Thoracic aorta endothelial cell (primary cell): ENCODE data around the gene DUSP18. TPM values are rescaled to one million over a fixed set of nuclear protein-coding genes. Genes with fewer than 3 reads are reported as not detected.

Experiments used
- total RNA-seq: library from RNA; depleted of rRNA; stranded (reverse); fragments of >200 nt; gene quantifications from 2 replicates; pipeline ENCODE4 v1.2.3, GENCODE V29; 2012

The DUSP18 gene
- 19.0 and 25.7 TPM in 2 replicates for total RNA-seq

GRCh38 chr22:30667494-30668385 is at the start of gene DUSP18:
Gene DUSP18, minus strand, starts transcription at chr22:30667875. Its CDS starts 3,872 bp downstream, at chr22:30664003.

GRCh38 chr22:30694640-30695350 is 27.1 kb upstream of the DUSP18 start, which contains the start of gene OSBP2:
Gene OSBP2, plus strand, starts transcription at chr22:30694874. Its CDS starts 36 bp downstream, at chr22:30694910.

GRCh38 chr22:30635273-30636225 is 32.1 kb downstream of the DUSP18 start, which contains the start of gene SLC35E4:
Gene SLC35E4, plus strand, starts transcription at chr22:30635781. Its CDS starts 670 bp downstream, at chr22:30636451.

Other genes starting within 250 kb of the DUSP18 start
- gene MTFP1, start 242.1 kb downstream of the DUSP18 start, total RNA-seq = 30.1 and 40.9 TPM in 2 replicates
- gene SEC14L3, start 195.9 kb downstream of the DUSP18 start, total RNA-seq = not detected in 2 replicates
- not detected in 2 replicates for gene SEC14L4, start 162.2 kb downstream of the DUSP18 start, total RNA-seq
- gene SEC14L6, start 121.1 kb downstream of the DUSP18 start, total RNA-seq = 0.29 TPM in 1 of 2 replicates, not detected in the other
- not detected in 2 replicates for gene GAL3ST1, start 93.2 kb downstream of the DUSP18 start, total RNA-seq
- 81.3 and 90.4 TPM in 2 replicates for gene PES1, start 76.0 kb downstream of the DUSP18 start, total RNA-seq
- 33.7 and 52.9 TPM in 2 replicates for gene TCN2, start 60.7 kb downstream of the DUSP18 start, total RNA-seq
- 17.0 and 28.1 TPM in 2 replicates for gene SLC35E4, start 32.1 kb downstream of the DUSP18 start, total RNA-seq
- gene OSBP2, start 27.0 kb upstream of the DUSP18 start, total RNA-seq = 6.0 and 10.8 TPM in 2 replicates